Stimulated activated CD8-positive, alpha-beta memory T cell treated with anti-CD3 and anti-CD28 coated beads, Interleukin-2, amount 100 ng/mL, for 1 hour (primary cell): ENCODE measurements around the gene TMEM140.
"Not testable (repeated sequence)": the region's sequence is repeated elsewhere in the genome, so short reads cannot be mapped to it uniquely, and the experiment has no call there.

ENCODE experiments used
- DNase-seq, 2 donors: peaks; one replicate each; pipeline ENCODE4 v3.0.0-alpha.2; 2020; ENCODE audit warnings: low read depth in 2 of 2

The TMEM140 gene

DNA sequence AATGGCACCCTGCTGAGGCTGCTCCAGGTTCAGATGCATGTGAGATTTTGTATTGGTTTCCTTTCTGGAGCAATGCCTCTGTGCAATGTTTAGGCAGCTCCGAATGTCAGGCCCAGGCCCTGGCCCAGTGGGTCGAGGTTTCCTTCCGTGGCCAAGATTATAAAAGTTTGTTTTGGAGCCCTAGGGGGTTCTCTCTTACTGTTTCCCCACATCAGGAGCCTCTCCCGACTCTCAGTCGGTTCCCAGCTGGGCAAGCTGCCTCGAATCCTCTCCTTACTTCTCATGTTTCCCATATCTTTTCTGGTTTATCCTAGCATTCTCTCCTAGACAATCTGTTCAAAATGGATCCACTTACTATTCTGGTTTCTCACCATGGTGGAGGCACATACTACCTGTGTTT lies 11.0 kb downstream of the TMEM140 start:
- DNase-seq: no peak

DNA sequence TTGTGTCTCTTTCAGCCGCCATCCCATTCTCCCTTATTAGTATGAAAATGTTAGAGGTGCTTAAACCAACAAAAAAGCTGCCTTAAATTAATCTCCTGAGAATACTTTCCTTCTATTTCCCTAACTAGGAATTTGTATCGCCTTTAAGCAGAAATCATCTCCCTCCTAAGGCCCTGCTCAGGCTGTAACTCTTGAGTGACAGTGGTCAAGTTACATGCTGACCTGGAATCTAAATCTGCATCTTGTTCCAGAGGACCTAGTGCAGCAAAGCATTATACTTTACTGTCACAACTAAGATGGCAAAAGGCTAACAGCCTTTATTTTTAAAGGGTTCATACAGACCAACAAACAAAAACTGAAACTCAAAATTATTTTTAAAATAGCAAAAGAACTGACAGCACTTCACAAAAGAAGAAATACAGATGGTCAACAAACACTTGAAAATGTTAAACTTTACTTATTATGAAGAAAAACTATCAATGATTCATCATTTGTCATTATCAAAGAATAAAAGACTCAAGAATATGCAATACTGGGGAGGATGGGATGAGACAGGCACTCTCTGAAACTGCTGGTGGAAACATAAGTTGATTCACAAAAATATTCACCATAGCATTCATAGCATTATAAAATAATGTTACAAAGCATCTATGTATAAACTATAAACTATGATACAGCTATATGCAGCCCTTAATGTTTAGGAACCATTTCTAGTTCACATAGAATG lies 11.7 kb downstream of the TMEM140 start:
- DNase-seq: no peak

DNA sequence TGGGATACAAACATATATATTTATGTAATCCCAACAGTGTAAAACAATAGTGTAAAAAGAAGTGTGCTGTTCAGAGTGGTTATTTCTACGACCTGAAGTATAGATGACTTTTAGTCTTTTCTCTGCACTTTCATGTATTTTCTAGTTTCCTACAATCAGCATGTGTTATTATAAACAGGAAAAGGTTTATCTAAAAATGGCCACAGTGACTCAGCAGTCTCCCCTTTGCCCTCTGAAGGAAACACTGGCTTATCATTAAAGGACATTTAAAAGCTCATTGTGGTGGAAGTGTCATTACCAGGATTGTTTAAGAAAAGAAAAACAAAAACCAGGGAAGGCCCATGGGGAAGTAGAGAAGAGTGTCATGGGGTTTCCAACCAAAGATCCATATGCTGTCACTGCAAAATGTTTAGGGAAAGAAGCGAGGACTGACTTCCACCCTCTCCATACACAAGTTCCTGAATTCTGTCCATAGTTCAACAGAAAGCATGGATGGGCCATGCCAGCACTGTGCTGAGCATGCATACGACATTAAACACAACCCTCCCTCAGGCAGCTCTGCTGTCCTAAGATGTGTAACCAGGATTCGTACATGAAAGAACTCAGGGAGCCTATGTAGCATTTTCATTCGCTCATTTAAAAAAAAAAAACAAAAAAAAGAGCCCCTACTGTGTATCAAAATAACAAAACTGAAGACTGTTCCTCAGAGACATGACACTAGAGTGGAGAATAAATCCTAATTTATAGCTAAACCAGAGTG lies 12.4 kb downstream of the TMEM140 start:
- DNase-seq: no peak

GRCh38 chr7:135160858-135161653 lies 13.2 kb downstream of the TMEM140 start:
- no peak for DNase-seq

GRCh38 chr7:135161669-135162068 lies 13.8 kb downstream of the TMEM140 start:
- no peak for DNase-seq

DNA sequence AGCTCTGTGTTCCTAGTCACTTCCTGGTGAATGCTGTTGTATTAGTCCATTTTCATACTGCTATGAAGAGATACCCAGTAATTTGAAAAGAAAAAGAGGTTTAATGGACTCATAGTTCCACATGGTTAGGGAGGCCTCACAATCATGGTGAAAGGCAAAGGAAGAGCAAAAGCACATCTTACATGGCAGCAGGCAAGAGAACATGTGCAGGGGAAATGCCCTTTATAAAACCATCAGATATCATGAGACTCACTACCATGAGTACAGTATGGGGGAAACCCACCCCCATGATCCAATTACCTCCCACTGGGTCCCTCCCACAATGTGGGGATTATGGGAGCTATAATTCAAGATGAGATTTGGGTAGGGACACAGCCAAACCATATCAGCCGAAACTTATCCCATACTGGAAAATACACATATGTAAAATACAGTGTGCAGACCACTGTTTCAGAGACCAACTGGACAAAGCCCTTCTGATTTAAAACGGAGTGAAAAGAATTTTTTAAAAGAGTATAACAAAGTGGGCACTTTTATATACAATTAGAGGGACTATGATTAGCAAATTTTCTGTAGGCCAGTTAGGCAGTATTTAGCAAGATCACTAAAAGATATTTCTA lies 14.6 kb downstream of the TMEM140 start:
- DNase-seq: no peak

DNA sequence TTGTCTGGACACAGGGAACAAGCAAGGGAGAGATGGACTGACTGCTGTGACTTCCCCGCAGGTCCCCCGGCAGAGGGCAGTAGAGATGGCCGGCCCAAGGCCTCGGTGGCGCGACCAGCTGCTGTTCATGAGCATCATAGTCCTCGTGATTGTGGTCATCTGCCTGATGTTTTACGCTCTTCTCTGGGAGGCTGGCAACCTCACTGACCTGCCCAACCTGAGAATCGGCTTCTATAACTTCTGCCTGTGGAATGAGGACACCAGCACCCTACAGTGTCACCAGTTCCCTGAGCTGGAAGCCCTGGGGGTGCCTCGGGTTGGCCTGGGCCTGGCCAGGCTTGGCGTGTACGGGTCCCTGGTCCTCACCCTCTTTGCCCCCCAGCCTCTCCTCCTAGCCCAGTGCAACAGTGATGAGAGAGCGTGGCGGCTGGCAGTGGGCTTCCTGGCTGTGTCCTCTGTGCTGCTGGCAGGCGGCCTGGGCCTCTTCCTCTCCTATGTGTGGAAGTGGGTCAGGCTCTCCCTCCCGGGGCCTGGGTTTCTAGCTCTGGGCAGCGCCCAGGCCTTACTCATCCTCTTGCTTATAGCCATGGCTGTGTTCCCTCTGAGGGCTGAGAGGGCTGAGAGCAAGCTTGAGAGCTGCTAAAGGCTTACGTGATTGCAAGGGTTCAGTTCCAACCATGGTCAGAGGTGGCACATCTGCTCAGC lies 16.6 kb downstream of the TMEM140 start:
- no peak for DNase-seq

DNA sequence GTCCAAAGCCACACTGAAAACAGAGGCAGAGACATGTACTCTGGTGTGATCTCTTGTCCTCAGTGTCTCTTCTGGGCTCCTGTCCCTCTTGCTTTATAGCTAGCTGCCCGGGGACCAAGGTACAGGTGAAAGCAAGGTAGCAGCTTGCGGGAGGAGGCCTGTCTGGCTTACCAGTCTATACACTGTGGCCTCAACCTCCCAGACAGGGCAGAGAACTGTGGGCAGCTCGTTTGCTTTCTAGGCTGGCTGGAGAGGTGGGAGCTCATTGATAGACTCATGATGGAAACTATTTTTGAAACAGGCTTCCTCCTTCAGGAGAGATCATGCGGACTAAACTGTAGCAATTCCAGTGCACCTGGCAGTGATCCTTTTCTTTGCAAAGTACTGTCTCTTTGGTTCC lies 18.0 kb downstream of the TMEM140 start:
- no peak for DNase-seq

DNA sequence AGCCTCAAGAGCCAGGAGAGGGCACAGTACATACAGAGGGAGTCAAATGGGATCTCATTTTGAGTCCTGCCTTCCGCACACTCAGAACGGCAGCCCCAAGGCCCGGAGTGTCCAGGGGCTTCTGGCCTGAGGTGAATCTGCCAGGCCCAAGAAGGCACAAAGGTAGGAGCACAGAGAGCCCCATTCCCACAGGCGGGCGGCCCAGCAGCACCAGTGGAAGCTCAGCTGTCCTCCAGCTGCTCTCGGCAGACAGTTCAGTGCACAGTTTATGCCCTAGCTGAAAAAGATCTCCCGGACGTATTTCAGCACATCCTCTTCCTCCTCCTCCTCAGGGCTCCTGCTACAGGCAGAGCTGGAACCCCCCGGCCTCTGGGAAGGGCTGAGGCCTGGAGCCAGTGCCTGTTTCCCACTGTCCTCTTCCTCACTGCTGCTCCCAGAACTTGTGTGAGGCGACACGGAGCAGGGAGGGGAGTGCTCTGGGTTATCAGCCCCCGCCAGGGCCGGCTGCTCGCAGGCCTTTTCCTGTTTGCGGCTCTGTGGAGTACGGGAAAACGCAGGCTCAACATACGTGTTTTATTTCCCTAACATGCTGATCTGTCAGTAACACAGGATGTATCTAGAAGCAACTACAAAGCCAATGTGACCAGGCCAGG lies 18.6 kb downstream of the TMEM140 start:
- no peak for DNase-seq

GRCh38 chr7:135167365-135167917 lies 19.6 kb downstream of the TMEM140 start:
- no peak for DNase-seq

GRCh38 chr7:135168001-135168400 lies 20.1 kb downstream of the TMEM140 start:
- DNase-seq: no peak

- no peak for DNase-seq
Observed at GRCh38 chr7:135168489-135169140, 20.7 kb downstream of the TMEM140 start.

GRCh38 chr7:135169141-135169963 lies 21.5 kb downstream of the TMEM140 start:
- peak in 1 of 2 donors; percentile 36 for DNase-seq

DNA sequence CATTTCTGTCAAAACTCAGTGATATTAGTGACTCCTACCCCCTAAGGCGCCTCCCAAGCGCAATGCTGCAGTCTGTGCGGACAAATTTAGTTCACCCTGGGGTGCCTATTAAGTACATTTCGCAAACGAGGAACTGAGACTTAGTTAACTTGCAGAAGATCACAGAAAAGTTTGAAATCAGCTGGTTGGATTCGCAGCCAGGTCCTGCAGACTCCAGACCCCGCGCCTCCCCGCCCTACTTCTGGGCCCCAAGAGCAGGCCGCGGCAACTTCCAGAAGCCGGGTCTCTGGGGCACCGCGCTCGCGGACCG lies 22.0 kb downstream of the TMEM140 start:
- no peak for DNase-seq

DNA sequence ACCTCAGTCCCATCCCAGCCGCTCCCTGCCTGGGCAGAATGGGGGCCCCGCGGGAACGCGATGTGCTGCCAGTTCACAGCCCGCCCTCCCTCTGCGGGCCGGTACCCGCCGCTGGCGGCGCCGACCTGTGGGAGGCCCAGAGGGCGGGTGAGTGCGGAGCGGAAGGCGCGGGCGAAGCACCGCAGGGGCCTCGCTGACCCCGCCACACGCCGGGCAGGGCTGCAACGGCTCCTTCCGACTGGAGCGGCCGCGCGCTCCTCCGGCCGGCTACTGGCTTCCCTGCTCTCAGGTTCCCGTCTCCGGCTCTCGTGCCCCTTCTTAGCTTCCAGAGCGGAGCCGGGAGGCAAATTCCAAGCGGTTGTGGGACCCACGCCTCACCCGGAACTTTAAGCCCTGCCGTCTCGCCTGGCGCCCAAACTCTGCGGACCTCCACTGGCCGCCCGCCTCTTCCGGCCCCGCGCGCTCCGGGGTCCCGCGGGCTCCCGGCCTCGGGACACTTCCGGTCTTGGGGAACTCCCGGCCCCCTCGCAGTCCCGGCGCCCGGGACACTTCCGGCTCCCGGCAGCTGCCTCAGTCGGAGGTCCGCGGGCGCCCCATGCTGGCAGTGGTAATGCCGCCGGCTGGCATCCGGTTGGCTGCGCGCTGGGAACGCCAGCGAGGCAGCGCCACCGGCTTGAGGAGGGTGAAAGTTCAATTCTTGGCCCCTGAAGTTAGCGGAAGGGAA lies 22.6 kb downstream of the TMEM140 start, which contains the start of gene CYREN:
TSS of gene CYREN (minus strand) at position 434 of the 724 bp plus-strand sequence. CDS start 1,785 bp downstream, outside the sequence.
- DNase-seq: peak; percentile 80 to 83

- not testable (repeated sequence) for DNase-seq
Observed at GRCh38 chr7:135170998-135171481, 23.2 kb downstream of the TMEM140 start.

GRCh38 chr7:135171581-135172291 lies 23.9 kb downstream of the TMEM140 start:
- DNase-seq: not testable (repeated sequence)

DNA sequence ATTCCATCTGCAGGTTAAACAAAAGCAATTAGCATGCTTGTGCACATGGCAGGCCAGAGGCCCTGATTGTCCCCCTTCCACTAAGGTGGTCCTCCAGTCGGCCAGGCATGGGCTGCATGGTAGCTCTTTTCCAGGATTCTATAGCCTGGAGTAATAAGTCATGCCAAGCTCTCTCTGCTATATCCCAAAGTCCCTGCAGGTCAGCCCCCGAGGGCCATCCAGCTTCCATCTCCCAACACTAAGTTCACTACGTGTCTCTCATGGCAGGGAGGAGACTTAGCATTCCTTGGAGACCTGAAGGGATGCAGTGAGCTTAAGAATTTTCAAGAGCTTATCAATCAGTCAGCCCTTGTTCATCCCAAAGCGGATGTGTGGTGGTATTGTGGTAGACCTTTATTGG lies 26.0 kb downstream of the TMEM140 start:
- DNase-seq: not testable (repeated sequence)
